ENCODE measurements around the gene PGLYRP3. TPM values are rescaled to one million over a fixed set of nuclear protein-coding genes. Genes with fewer than 3 reads are reported as not detected.
"Not testable (repeated sequence)": the region's sequence is repeated elsewhere in the genome, so short reads cannot be mapped to it uniquely, and the experiment has no call there.

PGLYRP3 gene
- total RNA-seq, 1 donor from 2014 or later = not detected

DNA sequence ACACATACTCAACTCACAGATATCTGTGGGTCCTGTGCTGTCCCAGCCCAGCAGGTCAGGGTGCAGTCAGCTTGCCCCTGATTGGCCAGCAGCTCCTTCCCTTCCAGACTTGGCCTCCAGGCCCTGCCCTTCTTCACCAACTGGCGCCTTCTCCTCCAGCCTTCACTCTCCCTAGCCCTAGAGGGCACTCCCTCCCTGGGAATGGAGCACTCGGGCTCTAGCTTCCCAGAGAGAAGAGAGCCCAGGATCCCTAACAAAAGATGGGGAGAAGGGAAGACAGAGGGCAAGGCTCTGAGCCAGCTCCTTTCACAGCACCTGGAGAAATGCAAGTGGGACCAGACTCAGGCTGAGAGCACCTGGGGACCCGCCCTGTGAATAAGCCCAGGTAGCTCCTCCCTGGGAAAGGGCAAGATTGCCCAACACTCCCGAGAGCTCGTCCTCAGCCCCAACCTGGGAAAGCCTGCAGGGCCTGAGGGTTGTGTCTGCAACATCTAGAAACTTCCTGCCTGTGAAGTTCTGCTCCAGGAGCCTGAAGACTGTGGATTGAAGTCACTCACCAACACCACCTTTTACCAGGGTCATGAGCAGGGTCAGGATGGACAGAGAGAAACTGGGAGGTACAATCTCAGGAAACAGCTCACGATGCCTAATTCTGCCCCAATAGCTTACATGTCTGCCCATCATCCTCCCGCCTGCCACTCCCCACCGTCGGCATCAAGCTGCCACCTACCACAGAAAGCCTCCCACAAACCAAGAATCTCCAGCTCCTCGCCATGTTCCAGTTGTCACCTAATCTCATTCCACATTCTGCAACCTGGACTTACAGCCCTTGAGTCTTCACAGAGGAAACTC is 36.0 kb upstream of the PGLYRP3 start, which contains the start of gene PGLYRP4:
Gene PGLYRP4 (minus strand): TSS at position 331 of the 852 bp plus-strand sequence. CDS start 909 bp downstream, outside the sequence.
- Histone ChIP-seq H3K4me2 (ENCODE audit: low read length) (no peak within 1 kb of the TSS), H4K20me1 (ENCODE audit: insufficient read depth, low read length) (no peaks in the 10 kb centered on the region), H3K79me2 (ENCODE audit: insufficient read depth, low read length) (no peaks in the 10 kb centered on the region), H3K9me3 (ENCODE audit: insufficient read depth, low read depth, low read length) (no peaks in the 10 kb centered on the region), H3K4me1 (ENCODE audit: insufficient read depth, low read length) (no peaks in the 10 kb centered on the region), H3K27ac (ENCODE audit: low read depth, low read length) (no peak within 1 kb of the TSS), H3K36me3 (ENCODE audit: insufficient read depth, low read length) (no peaks in the 10 kb centered on the region), H3K4me3 (ENCODE audit: insufficient read depth, low read depth, low read length) (no peak within 1 kb of the TSS), H3K27me3 (ENCODE audit: insufficient read depth, low read length) (peaks cover 7% of the 10 kb centered on the region), H2AFZ (ENCODE audit: low read depth, low read length) (no peak within 1 kb of the TSS), H3K9ac (ENCODE audit: low read length) (no peak within 1 kb of the TSS)
- peaks cover 1% of the 10 kb centered on the region for H3K4me1 Mint-ChIP-seq (ENCODE audit: low read depth, unreplicated experiment)
- H3K4me3 Mint-ChIP-seq (ENCODE audit: unreplicated experiment) = no peak within 1 kb of the TSS
- no peaks in the 10 kb centered on the region for H3K9me3 Mint-ChIP-seq (ENCODE audit: unreplicated experiment)
- no peak for FAIRE-seq
- H3K27me3 Mint-ChIP-seq (ENCODE audit: low read depth, unreplicated experiment) = peaks cover 47% of the 10 kb centered on the region
- TF ChIP-seq CTCF (IDR thresholded peaks at IDR 0.05; ENCODE audit: insufficient read depth, low read depth, low read length) (no peak), EZH2 (IDR thresholded peaks at IDR 0.05; ENCODE audit: insufficient read depth, low read length) (no peak)
- no peak within 1 kb of the TSS for H3K27ac Mint-ChIP-seq (ENCODE audit: unreplicated experiment)
- no peaks in the 10 kb centered on the region for H3K36me3 Mint-ChIP-seq (ENCODE audit: low read depth, unreplicated experiment)
- DNase-seq (ENCODE audit: low read depth) = no peak

- no peak overlapping the region for H3K27ac ChIP-seq (ENCODE audit: low read depth, low read length)
- no peak overlapping the region for H3K4me2 ChIP-seq (ENCODE audit: low read length)
- no peak for DNase-seq (ENCODE audit: low read depth)
- no peaks in the 10 kb centered on the region for H4K20me1 ChIP-seq (ENCODE audit: insufficient read depth, low read length)
- H2AFZ ChIP-seq (ENCODE audit: low read depth, low read length) = no peak overlapping the region
- no peak overlapping the region for H3K9ac ChIP-seq (ENCODE audit: low read length)
- Mint-ChIP-seq H3K36me3 (ENCODE audit: low read depth, unreplicated experiment) (no peaks in the 10 kb centered on the region), H3K4me1 (ENCODE audit: low read depth, unreplicated experiment) (peaks cover 9% of the 10 kb centered on the region), H3K27ac (ENCODE audit: unreplicated experiment) (no peak overlapping the region), H3K9me3 (ENCODE audit: unreplicated experiment) (no peaks in the 10 kb centered on the region), H3K4me3 (ENCODE audit: unreplicated experiment) (no peak overlapping the region), H3K27me3 (ENCODE audit: low read depth, unreplicated experiment) (peaks cover 46% of the 10 kb centered on the region)
- TF ChIP-seq EZH2 (IDR thresholded peaks at IDR 0.05; ENCODE audit: insufficient read depth, low read length) = no peak
- no peak for TF ChIP-seq CTCF (IDR thresholded peaks at IDR 0.05; ENCODE audit: insufficient read depth, low read depth, low read length)
- no peak overlapping the region for H3K4me3 ChIP-seq (ENCODE audit: insufficient read depth, low read depth, low read length)
- H3K36me3 ChIP-seq (ENCODE audit: insufficient read depth, low read length) = no peaks in the 10 kb centered on the region
- no peaks in the 10 kb centered on the region for H3K4me1 ChIP-seq (ENCODE audit: insufficient read depth, low read length)
- no peaks in the 10 kb centered on the region for H3K9me3 ChIP-seq (ENCODE audit: insufficient read depth, low read depth, low read length)
- H3K27me3 ChIP-seq (ENCODE audit: insufficient read depth, low read length) = peaks cover 7% of the 10 kb centered on the region
- H3K79me2 ChIP-seq (ENCODE audit: insufficient read depth, low read length) = no peaks in the 10 kb centered on the region
- FAIRE-seq = no peak
Measured at GRCh38 chr1:153347856-153348255, 35.1 kb upstream of the PGLYRP3 start.

- not testable (repeated sequence) for H3K4me3 Mint-ChIP-seq (ENCODE audit: unreplicated experiment); H3K9me3 ChIP-seq (ENCODE audit: insufficient read depth, low read depth, low read length); DNase-seq (ENCODE audit: low read depth); H3K4me3 ChIP-seq (ENCODE audit: insufficient read depth, low read depth, low read length); H4K20me1 ChIP-seq (ENCODE audit: insufficient read depth, low read length); H3K4me2 ChIP-seq (ENCODE audit: low read length); H3K4me1 ChIP-seq (ENCODE audit: insufficient read depth, low read length); H3K27ac ChIP-seq (ENCODE audit: low read depth, low read length); FAIRE-seq; H3K79me2 ChIP-seq (ENCODE audit: insufficient read depth, low read length); H2AFZ ChIP-seq (ENCODE audit: low read depth, low read length); H3K9ac ChIP-seq (ENCODE audit: low read length); H3K9me3 Mint-ChIP-seq (ENCODE audit: unreplicated experiment); H3K27me3 ChIP-seq (ENCODE audit: insufficient read depth, low read length); H3K27ac Mint-ChIP-seq (ENCODE audit: unreplicated experiment); H3K36me3 Mint-ChIP-seq (ENCODE audit: low read depth, unreplicated experiment); H3K36me3 ChIP-seq (ENCODE audit: insufficient read depth, low read length)
- peaks cover 49% of the 10 kb centered on the region for H3K27me3 Mint-ChIP-seq (ENCODE audit: low read depth, unreplicated experiment)
- peaks cover 12% of the 10 kb centered on the region for H3K4me1 Mint-ChIP-seq (ENCODE audit: low read depth, unreplicated experiment)
Measured at GRCh38 chr1:153347049-153347448, 34.3 kb upstream of the PGLYRP3 start.
